Skin of body (tissue), 2 donors: ENCODE data around the gene ACAP3. TPM values are rescaled to one million over a fixed set of nuclear protein-coding genes. Genes with fewer than 3 reads are reported as not detected.

ENCODE experiments used
- DNase-seq: peaks from one replicate; lab custom pipeline; 2025; lab: John Stamatoyannopoulos, UW
- total RNA-seq: library from RNA; depleted of rRNA; stranded (reverse); fragments of >200 nt; gene quantifications from one replicate; pipeline ENCODE4 v1.2.3, GENCODE V29; 2014

ACAP3 gene, protein sequence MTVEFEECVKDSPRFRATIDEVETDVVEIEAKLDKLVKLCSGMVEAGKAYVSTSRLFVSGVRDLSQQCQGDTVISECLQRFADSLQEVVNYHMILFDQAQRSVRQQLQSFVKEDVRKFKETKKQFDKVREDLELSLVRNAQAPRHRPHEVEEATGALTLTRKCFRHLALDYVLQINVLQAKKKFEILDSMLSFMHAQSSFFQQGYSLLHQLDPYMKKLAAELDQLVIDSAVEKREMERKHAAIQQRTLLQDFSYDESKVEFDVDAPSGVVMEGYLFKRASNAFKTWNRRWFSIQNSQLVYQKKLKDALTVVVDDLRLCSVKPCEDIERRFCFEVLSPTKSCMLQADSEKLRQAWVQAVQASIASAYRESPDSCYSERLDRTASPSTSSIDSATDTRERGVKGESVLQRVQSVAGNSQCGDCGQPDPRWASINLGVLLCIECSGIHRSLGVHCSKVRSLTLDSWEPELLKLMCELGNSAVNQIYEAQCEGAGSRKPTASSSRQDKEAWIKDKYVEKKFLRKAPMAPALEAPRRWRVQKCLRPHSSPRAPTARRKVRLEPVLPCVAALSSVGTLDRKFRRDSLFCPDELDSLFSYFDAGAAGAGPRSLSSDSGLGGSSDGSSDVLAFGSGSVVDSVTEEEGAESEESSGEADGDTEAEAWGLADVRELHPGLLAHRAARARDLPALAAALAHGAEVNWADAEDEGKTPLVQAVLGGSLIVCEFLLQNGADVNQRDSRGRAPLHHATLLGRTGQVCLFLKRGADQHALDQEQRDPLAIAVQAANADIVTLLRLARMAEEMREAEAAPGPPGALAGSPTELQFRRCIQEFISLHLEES
- total RNA-seq: 34.6 TPM

DNA sequence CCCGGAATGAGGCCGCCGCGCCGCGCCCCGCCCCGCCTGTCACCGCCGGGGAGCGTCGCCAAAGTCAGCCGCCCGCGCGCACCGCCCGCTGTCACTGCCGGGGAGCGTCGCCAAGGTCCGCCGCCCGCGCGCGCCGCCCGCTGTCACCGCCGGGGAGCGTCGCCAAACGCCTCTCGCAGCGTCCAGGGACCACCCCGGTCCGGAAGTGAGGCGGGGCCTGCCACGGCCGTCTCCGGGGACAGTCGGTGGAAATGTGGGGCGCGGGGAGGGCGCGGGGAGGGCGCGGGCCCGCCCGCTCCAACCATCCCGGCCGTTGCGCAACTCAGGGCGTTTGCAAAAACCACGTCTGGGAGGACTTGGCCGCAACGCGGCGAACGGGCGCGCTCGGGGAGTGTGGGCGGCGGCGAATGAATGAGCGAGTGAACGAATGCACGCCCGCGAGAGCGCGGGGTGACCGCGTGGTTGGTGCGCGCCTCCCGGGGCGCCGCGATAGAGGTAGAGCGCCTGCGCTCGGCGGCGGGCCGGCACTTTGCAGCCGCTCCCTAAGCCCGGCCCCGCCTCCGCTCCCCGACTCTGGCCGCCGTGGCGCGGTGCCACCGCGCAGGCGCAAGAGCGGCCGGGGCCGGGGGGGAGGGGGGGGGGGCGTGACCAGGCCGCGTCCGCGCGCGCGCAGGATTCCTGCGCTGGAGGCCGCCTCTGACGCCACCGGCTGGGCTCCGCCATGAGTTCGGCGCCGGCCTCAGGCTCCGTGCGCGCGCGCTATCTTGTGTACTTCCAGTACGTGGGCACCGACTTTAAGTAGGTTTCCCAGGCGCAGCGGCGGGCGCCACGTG, at the start of gene ACAP3, which contains the start of gene PUSL1:
Gene ACAP3 (minus strand): TSS at position 8 of the 833 bp plus-strand sequence. CDS start 115 bp downstream, outside the sequence.
Gene PUSL1 (plus strand): TSS at position 675 of the 833 bp plus-strand sequence. CDS start 47 bp downstream, at position 722.
- DNase-seq: peak; percentile 92

DNA sequence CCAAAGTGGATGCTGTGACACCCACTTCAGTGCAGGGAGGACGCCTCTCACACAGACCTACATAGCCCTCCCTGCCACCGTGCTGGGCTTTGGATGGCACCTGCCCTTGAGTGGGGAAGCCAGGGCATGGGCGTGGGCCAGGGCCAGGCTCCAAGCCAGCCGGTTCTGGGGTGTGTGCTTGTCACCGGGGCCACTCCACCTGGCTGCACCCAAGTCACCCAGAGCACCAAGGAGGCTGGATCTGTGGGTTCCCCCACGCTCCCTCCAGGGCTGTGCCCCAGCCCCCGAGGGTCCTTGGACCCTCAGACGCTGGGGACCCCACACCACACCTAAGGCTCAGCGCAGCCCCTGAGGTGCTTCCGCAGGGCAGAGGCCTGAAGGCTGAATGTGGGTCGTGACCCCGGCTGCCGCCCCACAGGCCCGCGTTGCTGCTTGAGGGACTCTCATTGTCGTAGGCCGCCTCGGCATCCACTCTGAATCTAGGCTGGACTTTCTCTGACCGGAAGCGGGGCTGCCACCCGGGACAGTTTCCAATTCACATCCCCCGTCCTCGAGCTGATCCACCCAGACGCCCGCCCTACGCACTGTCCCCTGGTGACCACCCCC, 49.2 kb upstream of the ACAP3 start:
- no peak for DNase-seq

DNA sequence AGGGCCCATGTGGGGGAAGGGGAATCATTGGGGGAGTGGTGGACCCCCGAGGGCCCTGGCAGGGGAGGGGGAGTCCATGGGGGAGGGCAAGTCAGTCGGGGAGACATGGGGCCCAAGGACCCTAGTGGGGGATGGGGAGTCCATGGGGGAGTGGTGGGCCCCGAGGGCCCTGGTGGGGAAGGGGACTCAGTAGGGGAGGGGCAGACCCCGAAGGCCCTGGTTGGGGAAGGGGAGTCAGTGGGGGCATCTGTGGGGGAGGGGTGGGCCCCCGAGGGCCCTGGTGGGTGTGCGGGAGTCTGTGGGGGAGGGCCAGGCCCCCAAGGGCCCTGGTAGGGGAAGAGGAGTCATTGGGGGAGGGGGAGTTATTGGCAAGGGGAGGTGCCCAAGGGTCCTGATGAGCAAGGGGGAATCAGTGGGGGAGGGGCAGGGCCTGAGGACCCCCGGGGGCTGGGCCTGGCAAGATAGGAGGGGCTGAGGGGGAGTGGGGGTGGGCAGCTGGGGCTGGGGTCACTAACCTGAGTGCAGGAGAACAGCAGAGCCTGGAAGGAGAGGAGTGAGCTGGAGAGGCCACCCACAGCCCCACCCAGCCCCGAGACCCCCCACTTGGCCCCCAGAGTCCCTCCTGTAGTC, 48.6 kb upstream of the ACAP3 start:
- no peak for DNase-seq

DNA sequence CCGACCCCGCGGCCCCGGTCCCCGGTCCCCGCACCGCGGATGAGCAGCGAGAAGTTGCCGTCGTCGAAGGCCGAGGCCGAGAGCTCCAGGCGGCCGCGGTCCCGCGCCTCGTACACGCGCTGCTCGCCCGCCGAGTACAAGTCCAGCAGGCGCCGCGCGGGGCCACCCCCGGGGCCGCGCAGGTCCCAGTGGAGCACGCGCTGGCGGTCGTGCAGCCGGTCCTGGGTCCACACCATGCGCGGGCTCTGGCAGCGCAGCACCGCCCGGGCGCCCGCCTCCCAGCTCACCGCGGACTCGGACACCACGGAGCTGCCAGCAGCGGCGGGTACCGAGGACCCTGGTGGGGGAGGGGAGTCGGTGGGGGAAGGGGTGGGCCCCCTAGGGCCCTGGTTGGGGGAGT, 47.7 kb upstream of the ACAP3 start:
- no peak for DNase-seq

DNA sequence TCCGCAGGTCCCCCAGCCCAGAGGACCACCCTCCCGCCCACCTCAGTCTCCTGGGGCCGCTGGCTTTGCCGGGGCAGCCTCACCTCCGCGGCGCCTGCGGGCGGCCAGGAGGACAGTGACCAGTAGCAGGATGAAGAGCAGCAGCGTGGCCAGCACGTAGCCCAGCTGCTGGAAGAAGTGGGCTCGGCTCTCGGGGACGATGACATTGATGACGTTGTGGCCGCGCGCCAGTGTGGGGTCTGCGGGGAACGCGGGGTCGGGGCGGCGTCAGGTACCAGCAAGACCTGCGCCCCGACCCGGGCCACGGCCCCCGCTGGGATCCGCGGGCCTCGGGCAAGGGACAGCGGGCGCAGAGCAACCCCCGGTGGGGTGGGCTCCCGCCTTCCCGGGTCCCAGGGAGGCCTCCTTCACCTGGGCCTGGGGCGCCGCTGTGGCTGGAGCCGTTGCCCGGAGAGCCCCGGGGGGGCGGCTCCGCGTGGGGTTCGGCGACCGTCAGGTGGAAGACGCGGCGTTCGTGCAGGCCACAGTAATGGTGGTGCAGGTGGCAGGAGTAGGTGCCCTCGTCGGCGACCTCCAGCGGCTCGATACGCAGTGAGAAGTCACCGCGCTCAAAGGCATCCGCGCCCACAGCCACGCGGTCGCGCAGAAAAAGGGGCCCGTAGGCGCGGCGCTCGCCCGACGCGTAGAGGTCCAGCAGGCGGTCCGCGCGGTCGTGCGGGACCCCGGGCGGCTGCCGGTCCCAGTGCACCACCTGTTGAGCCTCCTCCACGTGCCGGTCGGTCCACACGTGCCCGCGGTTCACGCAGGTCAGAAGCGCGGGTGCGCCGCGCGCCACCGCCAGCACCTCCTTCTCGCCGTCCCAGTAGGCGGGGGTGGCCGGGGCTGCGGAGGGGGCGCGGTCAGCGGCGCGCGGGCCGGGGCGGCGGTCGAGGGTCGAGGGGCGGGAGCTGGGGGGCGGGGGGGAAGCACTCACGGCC, 46.8 kb upstream of the ACAP3 start:
- DNase-seq: no peak

DNA sequence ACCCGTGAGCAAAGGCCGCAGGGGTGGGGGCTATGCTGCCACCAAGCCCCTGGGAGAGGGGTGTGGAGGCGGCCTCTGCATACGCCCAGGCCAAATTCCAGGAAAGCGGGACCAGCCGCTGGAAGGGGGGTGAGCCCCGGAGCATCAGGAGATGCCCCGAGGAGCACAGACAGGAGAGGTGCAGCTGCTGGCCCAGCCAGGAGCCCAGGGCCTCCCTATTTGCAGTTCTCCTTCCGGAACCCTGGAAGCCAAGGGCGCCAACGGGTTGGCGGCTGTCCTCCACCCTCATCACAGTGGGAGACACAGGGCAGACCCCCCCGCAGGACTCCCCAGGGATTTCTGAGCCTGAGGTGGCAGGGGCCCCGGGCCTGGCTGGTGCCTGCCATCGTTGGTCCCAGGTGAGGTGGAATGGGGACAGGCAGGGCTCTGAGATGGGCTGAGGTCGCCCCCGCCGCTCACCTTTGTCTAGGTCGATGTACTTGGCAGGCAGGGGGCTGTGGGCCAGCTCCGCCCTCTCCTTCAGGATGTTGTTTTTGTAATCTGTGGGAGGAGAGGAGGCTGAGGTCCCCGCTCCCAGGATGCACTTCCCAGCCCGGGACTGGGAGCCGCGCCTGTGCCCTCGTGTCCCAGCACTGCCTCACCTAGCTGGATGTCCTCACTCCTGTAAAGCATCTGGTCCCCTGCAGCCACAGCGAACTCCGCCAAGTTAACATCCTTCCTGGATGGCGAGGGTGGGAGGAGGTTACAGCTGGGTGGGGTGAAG, 45.8 kb upstream of the ACAP3 start:
- no peak for DNase-seq

DNA sequence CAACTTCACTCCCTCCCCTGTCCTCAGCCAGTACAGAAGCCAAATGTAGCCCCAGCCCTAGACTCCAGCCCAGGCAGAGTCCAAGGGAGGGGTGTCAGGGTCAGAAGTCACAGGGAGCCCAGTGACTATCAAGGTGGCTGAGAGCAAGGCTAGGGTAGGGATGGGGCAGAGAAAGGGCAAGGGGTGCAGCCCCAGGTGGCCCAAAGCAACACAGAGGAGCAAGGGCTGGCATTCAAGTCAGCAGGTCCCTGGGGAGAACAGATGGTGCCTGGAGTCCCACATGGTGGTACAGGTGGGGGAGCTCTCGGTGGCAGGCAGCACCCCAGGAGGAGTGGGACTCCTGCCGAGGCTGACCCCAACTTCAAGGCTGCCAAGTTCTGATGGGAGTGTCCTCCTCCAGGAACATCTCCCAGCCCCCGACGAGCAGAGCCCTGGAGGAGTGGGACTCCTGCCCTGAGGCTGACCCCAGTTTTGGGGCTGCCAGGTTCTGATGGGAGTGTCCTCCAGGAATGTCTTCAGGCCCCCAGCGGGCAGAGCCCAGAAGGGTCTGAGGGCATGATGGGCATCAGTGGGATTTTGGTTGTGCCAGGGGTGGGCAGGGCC, 45.2 kb upstream of the ACAP3 start:
- no peak for DNase-seq

DNA sequence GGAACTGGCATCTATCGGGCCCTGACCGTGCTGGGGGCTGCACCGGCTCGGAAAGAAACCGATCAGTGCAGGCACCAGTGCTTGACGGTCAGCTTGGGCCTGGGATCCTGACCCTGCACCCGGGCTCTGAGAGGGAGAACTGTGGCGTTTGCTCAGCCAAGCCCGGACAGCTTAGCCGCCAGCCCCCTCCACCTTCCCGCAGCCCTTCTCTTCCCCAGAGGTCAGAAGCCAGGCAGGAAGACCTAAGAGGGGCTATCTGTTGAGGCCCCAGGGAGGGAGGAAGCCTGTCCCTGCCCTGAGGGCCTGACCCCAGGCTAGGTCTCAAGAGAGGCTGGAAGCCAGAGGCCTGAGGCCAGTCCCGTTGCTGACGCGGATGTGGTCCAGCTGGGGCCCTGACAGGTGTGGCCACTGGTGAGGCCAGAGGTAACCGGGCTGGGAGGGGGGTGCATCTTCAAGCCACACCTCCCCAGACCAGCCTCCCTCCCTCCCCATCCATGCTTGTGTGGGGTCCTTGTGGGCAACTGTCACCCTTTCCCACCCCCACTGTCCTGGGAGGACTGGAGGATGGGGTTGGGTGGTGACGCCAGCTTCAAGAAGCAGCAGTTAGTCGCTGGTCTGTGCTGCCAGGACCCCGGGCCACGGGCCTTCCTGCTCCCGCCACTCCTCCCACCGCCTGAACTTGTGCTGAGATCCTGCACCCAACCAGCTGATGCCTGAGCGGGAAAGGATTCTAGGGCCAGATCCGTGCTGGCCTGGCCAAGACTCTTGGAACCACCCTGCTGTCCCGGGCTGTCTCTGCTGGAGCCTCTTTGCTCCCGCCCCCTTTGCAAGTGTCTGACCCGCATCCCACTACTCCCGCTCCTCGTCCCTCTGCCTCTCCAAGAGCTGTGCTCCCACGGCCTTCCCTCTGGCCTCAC, 44.0 kb upstream of the ACAP3 start:
- DNase-seq: peak; percentile 64

DNA sequence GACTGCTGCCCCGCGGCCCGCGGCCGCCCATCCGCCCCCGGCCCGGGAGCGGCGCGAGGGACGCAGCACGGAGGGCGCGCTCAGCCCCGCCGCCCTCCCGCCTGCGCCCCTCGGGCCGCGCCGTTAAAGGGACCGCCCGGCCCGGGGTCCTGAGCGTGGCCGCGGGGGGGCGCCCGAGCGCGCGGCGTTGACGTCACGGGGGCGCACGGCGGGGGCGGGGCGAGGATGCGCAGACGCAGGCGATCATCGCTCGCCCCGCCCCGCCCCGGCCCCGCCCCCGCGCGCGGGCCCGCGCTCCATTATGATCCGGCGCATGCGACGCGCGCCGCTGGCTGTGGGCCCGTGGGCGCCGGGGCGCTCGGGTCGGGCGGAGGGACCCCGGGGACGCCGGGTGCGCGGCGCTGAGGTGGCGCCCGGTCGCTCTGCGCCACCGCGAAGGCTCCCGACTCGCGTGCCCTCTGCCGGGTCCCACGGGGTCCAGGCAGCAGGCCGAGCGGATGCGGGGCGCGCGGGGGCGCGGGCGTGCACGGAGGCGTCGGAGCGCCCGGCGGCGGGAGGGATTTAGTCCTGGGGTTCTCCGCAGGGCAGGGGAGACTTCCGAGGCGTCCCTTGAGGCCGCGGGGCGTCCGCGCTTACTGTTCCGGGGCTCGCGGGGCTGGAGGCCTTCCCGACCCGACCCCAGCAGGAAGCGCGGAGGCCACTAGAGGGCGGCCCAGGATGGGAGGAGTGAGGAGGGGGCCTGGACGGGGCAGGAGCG, 41.7 kb upstream of the ACAP3 start, which contains the start of gene DVL1:
Gene DVL1 (minus strand): TSS at position 163 of the 757 bp plus-strand sequence. CDS start 353 bp downstream, outside the sequence.
- DNase-seq: peak; percentile 35

DNA sequence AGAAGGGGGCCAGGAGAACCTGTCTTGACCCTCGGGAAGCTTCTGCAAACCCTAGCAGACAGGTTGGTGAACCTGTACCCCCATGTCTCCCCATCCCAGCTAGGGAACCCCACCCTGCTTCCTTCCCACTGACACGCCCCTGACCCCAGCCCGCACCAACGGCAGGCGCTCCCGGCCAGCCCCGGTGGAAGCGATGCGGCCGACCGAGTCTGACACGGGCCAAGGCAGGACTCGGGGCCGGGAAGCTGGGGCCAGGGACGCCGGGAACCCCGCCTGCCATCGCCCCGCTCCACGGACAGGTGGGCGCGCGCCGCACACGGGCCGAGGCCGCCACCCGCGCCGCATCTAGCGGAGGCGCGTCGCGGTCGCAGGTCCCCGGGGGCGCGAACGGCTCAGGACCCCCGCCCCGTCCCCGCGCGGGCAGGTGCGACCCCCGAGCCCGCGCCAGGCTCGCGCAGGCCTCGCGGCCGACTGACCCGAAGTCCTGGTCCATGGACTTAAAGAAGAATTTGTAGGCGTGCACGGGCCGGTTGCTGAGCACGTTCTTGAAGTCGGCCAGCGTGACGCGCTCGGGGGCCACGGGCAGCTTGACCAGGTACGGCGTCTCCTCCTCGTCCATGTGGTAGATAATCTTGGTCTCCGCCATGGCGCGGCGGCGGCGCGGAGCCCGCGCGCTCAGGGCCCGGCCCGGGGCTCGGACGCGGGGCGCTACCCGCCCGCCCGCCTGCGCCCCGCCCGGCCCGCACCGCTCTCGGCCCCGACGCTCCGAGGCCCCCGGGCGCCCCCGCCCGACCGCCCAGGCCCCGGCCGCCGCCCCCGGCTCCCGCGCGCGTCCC, 40.9 kb upstream of the ACAP3 start:
- DNase-seq: no peak

DNA sequence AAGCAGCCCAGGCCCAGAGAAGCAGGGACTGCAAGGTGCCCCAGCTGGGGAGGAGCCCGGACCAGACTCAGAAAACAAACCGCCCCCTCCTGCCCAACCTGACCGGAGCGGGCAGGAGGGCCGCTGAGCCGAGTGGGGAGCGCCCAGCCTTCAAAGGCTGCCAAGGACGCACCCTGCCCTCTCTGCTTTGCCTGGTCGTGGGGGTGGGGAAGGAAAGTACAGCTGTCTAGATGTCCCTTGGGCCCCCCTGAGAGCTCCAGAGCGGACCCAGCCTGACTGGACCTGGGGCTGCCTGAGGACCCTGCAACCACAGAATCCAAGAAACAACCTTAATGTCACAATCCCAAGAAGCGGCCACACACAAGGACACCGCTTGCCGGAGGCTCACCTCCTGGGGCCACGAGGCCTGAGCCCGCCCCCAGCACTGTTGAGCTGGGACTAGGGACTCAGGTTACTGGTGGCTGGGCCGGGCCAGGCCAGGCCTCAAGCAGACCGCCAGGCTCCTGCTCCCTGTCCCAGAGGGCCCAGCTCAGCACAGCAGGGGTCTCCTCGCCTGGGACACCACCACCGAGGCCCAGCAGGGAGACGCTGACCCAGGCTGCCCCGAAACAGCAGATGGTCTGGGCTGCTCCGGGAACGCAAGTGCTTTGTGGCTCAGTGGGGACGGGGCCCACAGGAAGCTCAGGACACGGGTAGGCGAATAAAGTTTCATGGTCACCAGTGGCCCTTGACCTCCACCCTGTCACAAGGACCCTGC, 40.1 kb upstream of the ACAP3 start:
- DNase-seq: no peak

DNA sequence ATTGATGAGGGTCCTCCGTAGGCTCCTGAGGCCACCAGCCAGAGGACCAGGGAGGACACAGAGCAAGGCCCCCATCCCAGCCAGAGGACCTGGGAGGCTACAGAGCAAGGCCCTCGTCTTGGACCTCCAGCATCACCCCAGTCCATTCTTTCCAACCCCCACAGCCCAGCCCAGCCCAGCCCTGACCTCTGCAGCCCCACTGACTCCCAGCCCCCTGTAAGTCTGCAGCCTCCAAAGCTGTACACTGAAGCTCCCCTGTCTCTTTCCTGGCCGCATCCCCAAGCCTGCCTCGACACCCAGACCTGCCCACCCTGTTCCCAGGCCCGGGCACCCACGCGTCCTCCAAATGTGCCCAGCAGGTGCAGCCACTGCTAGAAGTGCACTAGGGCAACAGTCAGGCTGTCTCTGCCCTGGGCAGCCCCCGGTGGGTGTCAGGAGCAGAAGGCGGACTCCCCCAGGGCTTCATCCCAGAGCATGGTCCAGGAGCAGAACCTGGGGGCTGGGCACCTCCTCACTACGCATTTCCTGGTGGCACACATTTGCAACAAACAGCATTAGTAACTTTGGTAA, 39.4 kb upstream of the ACAP3 start:
- no peak for DNase-seq

DNA sequence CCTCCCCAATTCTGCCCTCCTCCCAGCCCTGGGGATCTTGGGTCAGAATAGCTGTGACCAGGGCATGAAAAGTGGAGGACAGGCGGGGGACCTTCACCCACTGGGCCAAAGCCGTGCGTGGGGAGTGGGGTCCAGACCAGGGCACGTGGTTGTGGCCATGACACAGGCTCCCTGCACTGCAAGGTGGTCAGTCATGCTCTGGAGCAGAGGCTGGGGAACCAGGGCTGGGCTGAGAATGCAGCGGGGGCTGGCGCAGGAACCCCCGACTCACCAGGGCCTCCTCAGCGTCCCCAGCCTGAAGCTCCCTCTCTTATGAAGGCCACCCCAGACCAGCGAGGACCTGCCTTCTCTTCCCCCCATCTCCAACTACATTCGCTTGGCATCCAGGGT, 38.8 kb upstream of the ACAP3 start:
- no peak for DNase-seq

DNA sequence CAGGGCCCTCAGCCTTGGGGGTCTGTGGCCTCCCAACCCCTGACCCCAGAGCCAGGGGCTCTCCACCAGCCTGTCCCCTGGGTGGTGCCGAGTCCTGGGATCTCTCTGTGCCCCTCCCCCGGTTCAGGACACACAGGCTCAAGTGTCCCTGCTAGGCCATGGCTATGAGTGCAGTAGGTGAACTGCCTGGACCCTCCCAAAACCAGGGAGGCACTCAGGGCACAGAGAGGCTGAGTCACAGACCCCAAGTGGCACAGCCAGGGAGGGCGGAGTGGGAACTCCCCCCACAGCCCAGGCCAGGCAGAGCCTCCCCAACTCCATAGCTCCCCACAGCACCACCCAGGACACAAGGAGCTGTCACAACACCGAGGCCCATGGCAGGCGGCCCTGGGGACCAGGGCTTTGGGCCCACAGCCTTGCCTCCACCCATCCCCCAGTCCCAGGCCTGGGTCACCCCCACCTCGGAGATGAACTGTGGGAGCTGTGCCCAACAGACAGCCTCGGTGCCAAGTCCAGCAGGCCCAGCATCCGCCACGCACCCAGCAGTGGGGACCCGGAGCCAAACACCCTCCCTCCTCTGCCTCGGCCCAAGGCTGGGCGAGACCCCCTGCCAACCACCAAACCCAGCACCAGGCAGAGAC, 38.2 kb upstream of the ACAP3 start:
- no peak for DNase-seq
